Endodermal cell (in vitro differentiated cells): ENCODE data around the gene STAM. TPM values are rescaled to one million over a fixed set of nuclear protein-coding genes. Genes with fewer than 3 reads are reported as not detected.

Experiments used
- DNase-seq: peaks from one replicate; pipeline ENCODE4 v3.0.0-alpha.2; 2017
- H3K27ac ChIP-seq: 2 replicates; pipeline ENCODE4 v1.5.1; 2013; ENCODE audit warnings: mild to moderate bottlenecking, low read depth, low read length, moderate library complexity
- H3K27me3 ChIP-seq: 2 replicates; pipeline ENCODE4 v1.6.1; 2013; ENCODE audit warnings: mild to moderate bottlenecking, low read length, moderate library complexity; ENCODE audit not compliant: insufficient read depth, control insufficient read depth, poor library complexity, severe bottlenecking
- H3K36me3 ChIP-seq: 2 replicates; pipeline ENCODE4 v1.7.0; 2013; ENCODE audit warnings: mild to moderate bottlenecking, low read length, moderate library complexity; ENCODE audit not compliant: control insufficient read depth, insufficient read depth
- H3K4me1 ChIP-seq: one replicate; pipeline ENCODE4 v1.7.0; 2013; ENCODE audit warnings: low read length; ENCODE audit not compliant: control insufficient read depth, insufficient read depth
- H3K4me3 ChIP-seq: 2 replicates; pipeline ENCODE4 v1.5.1; 2013; ENCODE audit warnings: mild to moderate bottlenecking, low read length, moderate library complexity
- H3K9ac ChIP-seq: 2 replicates; pipeline ENCODE4 v1.6.1; 2013; ENCODE audit warnings: mild to moderate bottlenecking, low read length, moderate library complexity; ENCODE audit not compliant: poor library complexity, severe bottlenecking; ENCODE audit errors: extremely low read depth
- H3K9me3 ChIP-seq: 2 replicates; pipeline ENCODE4 v1.6.1; 2013; ENCODE audit warnings: mild to moderate bottlenecking, low read length, moderate library complexity; ENCODE audit not compliant: control insufficient read depth
- H3K27ac Mint-ChIP-seq: 2 replicates; pipeline ENCODE4 v1.8.0; 2020; ENCODE audit warnings: mixed read lengths
- H3K27me3 Mint-ChIP-seq: 2 replicates; pipeline ENCODE4 v1.8.0; 2021; ENCODE audit warnings: mild to moderate bottlenecking, mixed read lengths; ENCODE audit not compliant: insufficient read depth
- H3K36me3 Mint-ChIP-seq: 2 replicates; pipeline ENCODE4 v1.8.0; 2020; ENCODE audit warnings: low read depth, mixed read lengths
- H3K4me1 Mint-ChIP-seq: 2 replicates; pipeline ENCODE4 v1.8.0; 2020; ENCODE audit warnings: mixed read lengths
- H3K4me3 Mint-ChIP-seq: 2 replicates; pipeline ENCODE4 v1.8.0; 2020; ENCODE audit warnings: mild to moderate bottlenecking, moderate library complexity, mixed read lengths
- H3K9me3 Mint-ChIP-seq: 2 replicates; pipeline ENCODE4 v1.8.0; 2020; ENCODE audit warnings: mild to moderate bottlenecking, mixed read lengths
- WGBS, 2 experiments: methylation state at CpG; one replicate each; pipeline versions ENCODE4 v1.1.5 to v1.1.7; 2013; ENCODE audit warnings: missing lambda C conversion rate in 2 of 2, mixed read lengths in 1 of 2; ENCODE audit not compliant: insufficient coverage in 1 of 2, insufficient read length in 1 of 2; 5-methylcytosine and 5-hydroxymethylcytosine counted together
- total RNA-seq, 2 donors: library from RNA; stranded (reverse); fragmentation: NEBNext Ultra II Directional in 1 of 2; extraction: Animal tissue kit (Norgen Biotek cat#: 25700) in 1 of 2; gene quantifications; 2 replicates in 1 of 2; 3 replicates in 1 of 2; pipeline ENCODE4 v1.2.1, GENCODE V29; 2021
- TF ChIP-seq, protein P1 (sequence below): fragments of 200-600 bp; sonication (generic); conservative IDR thresholded peaks from 2 replicates; pipeline ENCODE4 v1.5.0; 2021; ENCODE audit warnings: antibody characterized with exemption, mild to moderate bottlenecking

STAM gene
- total RNA-seq, 2 donors from 2014 or later = 26.7 to 30.0 TPM

DNA sequence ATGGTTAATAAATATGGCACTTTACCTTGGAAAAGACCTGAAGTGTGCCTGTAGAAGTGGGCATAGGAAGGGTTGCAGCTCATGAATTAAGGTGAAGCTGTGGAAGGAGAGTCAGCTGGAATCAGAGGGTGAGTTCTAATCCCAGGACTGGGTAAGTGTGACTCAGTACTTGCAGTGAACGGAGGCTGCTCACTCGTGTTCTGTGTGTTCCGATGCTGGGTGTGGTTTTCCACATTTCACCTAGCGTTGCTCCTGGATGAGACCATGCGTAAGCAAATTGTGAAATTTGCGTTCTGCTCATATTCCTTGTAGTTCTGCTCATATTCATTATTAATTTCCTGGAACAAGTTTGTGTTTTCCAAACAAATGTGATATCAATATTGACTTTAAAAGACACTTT, 85.7 kb downstream of the STAM start:
- TF ChIP-seq, protein P1, sequence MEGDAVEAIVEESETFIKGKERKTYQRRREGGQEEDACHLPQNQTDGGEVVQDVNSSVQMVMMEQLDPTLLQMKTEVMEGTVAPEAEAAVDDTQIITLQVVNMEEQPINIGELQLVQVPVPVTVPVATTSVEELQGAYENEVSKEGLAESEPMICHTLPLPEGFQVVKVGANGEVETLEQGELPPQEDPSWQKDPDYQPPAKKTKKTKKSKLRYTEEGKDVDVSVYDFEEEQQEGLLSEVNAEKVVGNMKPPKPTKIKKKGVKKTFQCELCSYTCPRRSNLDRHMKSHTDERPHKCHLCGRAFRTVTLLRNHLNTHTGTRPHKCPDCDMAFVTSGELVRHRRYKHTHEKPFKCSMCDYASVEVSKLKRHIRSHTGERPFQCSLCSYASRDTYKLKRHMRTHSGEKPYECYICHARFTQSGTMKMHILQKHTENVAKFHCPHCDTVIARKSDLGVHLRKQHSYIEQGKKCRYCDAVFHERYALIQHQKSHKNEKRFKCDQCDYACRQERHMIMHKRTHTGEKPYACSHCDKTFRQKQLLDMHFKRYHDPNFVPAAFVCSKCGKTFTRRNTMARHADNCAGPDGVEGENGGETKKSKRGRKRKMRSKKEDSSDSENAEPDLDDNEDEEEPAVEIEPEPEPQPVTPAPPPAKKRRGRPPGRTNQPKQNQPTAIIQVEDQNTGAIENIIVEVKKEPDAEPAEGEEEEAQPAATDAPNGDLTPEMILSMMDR = no peak
- Histone ChIP-seq H3K36me3 (no peaks in the 10 kb centered on the region), H3K9ac (no peak overlapping the region), H3K9me3 (no peaks in the 10 kb centered on the region), H3K27ac (no peak overlapping the region), H3K27me3 (no peaks in the 10 kb centered on the region), H3K4me3 (no peak overlapping the region), H3K4me1 (peaks cover 4% of the 10 kb centered on the region)
- no peak for DNase-seq
- 91% methylated on average over 6 of the region's 6 CpGs; no CpG with 5 or more reads in 1 of the 2 experiments for WGBS, 2 experiments
- H3K4me1 Mint-ChIP-seq = peaks cover 23% of the 10 kb centered on the region
- no peaks in the 10 kb centered on the region for H3K9me3 Mint-ChIP-seq
- no peaks in the 10 kb centered on the region for H3K27me3 Mint-ChIP-seq
- no peaks in the 10 kb centered on the region for H3K36me3 Mint-ChIP-seq
- no peak overlapping the region for H3K4me3 Mint-ChIP-seq
- no peak overlapping the region for H3K27ac Mint-ChIP-seq

DNA sequence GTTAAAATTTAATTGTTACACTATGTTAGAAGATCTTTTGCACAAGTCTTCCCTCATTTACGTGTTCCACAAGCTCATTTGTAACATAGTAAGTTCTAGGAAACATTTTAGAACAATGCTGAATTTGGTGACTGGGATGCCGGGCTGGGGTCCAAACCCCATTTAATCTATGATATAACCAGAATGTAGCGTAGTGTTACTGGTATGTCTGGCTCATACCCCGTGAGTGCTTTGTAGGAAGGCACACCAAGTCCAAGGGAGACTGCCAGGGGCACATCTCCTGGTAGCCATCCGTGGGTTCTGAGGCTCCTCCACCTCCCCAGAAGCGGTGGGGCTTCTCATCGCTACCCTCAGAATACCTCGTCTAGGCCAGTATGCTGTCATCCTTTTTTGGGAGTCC, 86.7 kb downstream of the STAM start:
- H3K27me3 Mint-ChIP-seq = no peaks in the 10 kb centered on the region
- Histone ChIP-seq H3K27me3 (no peaks in the 10 kb centered on the region), H3K9ac (no peak overlapping the region), H3K4me3 (no peak overlapping the region), H3K27ac (no peak overlapping the region), H3K4me1 (peaks cover 4% of the 10 kb centered on the region), H3K9me3 (no peaks in the 10 kb centered on the region), H3K36me3 (no peaks in the 10 kb centered on the region)
- no peak overlapping the region for H3K27ac Mint-ChIP-seq
- H3K9me3 Mint-ChIP-seq = no peaks in the 10 kb centered on the region
- TF ChIP-seq, protein P1 = no peak
- H3K36me3 Mint-ChIP-seq = no peaks in the 10 kb centered on the region
- H3K4me3 Mint-ChIP-seq = no peak overlapping the region
- 92 to 98% methylated on average over 5 to 8 of the region's 8 CpGs for WGBS, 2 experiments
- no peak for DNase-seq
- peaks cover 23% of the 10 kb centered on the region for H3K4me1 Mint-ChIP-seq

DNA sequence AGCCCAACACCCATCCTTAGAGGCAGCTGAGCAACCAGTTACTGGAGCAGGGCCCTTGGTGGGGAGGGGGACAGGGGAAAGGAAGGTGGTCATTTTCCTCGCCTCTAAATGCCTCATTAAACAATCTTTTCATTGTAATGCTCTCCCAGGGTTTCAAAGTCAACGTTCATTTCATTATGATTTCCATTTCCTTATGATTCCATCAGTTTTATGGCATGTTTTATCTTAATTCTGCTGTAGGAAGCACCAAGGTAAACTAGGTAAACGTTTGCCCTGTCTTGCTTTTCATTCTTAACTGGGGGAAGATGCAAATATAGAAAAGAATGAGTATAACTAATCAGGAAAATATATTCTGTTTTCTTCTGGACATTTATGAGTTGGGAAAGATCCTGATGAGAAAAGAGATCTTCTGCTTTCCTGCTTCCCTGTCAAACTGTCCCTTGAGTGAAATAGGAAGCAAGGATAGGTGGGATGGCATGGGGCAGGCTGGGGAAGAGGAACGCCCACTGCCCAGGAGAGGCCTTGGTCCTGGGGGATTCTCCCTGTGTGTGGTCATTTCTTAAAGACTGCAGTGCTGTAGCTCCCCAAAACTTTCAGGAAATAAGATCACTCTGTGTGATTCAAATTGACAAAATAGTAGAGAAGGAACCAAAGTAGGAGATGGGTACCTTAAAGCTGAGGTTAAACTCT, 87.5 kb downstream of the STAM start:
- no peak overlapping the region for H3K27ac ChIP-seq
- Mint-ChIP-seq H3K27me3 (no peaks in the 10 kb centered on the region), H3K4me1 (peaks cover 19% of the 10 kb centered on the region), H3K36me3 (no peaks in the 10 kb centered on the region), H3K27ac (no peak overlapping the region), H3K4me3 (no peak overlapping the region), H3K9me3 (no peaks in the 10 kb centered on the region)
- no peak overlapping the region for H3K4me3 ChIP-seq
- H3K27me3 ChIP-seq = no peaks in the 10 kb centered on the region
- peaks cover 4% of the 10 kb centered on the region for H3K4me1 ChIP-seq
- H3K9me3 ChIP-seq = no peaks in the 10 kb centered on the region
- TF ChIP-seq, protein P1 = no peak
- H3K36me3 ChIP-seq = no peaks in the 10 kb centered on the region
- DNase-seq = no peak
- H3K9ac ChIP-seq = no peak overlapping the region
- 71 to 92% methylated on average over 1 to 3 of the region's 4 CpGs for WGBS, 2 experiments
